DMS53 treated with DMSO at 0.1 percent for 48 hours (cell line): ENCODE measurements around the gene RYR2.
A peak's percentile ranks its signal among the peaks of the same experiment; 100 is the strongest.
"Not testable (repeated sequence)": the region's sequence is repeated elsewhere in the genome, so short reads cannot be mapped to it uniquely, and the experiment has no call there.

Source experiments
- DNase-seq: peaks from one replicate; lab custom pipeline; 2025; ENCODE audit not compliant: unreplicated experiment; lab: John Stamatoyannopoulos, UW

The RYR2 gene

DNA sequence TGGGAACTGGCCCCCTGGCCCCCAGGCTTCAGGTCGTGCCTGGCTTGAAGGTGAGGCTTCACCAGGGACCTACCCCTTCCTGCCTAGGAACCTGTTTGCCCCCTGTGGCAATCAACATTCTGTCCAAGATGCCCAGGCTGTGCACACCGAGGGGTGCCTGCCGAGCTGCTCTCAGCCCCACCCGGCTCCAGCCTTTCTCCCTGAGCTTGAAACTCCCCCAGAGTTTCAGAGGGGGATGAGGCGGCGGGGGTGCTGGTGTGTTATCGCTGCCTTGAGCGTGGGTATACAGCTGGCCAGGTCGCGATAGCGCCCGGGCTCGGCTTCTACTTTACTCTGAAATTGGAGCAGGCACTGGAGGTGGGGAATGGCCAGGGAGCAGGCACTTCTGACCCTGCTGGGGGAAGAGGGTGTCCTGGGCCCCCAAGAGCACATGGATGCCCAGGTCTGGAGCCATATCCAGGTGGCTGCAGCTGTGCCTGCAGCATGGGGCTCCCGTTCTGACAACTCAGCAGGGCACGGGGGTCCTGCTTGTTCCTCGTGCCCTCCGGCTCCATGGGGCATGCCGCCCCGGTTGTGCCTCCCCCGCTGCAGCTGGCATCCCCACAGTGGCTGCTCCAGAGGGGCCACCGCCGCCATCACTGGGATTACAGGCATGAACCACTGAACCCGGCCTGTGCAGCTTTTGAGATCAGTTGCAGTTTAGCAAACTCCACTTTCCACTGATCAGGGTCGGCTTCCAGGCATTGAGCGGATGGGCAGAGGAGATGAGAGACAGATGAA is 29.8 kb downstream of the RYR2 start:
- no peak for DNase-seq

DNA sequence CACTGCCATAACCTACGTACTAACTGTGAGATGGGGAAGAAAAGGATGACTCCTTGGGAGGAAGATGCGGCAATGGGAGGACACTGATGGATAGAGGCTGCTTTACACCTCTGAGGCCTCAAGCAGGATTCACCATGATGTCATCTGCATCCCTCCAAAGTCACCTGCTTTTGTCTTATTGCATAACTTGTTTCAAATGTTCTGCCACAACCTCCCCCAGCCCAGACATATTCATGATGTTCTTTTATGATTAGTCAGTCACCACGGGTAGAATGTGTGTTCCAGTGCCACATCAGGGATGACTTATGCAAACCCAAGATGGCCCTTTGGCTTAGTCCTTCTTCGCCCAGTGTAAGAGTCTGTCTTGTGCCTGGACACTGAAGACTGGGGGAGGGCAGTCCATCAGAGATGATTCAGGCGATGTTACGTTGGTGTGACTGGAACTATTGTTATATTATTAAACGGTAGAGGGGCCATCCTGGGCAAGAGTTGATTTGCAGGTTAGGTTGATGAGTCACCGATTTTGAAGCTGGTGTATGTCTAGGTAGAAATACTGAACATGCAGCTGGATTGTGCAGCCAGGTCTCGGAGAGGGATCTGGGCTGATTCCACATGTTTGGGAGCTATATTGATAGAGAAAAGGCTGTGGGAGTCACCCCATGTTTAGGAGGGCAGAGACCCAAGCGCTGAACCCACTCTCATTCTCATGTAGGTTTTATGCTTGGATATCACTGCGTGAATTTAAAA is 32.6 kb downstream of the RYR2 start:
- DNase-seq, result peak; percentile 71

- DNase-seq, result no peak
Observed at GRCh38 chr1:237084341-237085077, 42.5 kb downstream of the RYR2 start.

- no peak for DNase-seq
Observed at GRCh38 chr1:237091691-237092090, 49.7 kb downstream of the RYR2 start.

DNA sequence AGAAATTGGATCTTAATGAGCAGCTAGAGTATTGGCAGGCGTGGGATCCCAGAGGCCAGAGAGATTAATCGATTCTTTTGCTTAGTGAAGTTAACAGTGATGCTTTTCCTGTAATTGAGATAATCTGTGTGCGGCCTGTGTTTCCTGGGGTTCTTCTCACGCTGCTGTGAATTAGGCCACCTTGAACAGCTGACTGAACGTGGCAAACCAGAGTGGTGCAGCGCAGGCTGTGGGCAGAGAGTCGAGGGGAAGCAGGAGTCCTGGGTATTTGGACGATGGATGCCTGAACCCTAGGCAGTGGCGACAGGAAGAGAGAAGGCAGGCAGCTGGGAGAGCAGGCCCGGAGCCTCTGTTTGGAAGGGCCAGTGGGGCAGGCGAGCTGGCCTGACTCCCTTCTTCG is 51.7 kb downstream of the RYR2 start:
- DNase-seq, result no peak

DNA sequence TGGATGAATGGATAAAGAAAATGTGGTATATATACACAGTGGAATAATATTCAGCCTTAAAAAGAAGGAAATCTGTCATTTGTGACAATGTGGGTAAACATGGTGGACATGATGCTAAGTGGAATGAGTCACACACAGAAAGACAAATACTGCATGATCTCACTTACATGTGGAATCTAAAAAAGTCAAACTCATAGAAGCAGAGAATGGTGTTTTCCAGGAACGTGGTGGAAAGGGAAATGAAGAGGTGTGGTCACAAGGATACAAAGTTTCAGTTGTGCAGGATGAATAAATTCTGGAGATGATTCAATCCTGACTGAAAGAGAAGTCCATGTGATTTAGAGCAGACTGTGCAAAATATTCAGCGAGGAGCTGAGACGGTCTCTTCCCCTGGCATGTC is 56.6 kb downstream of the RYR2 start:
- peak; percentile 56 for DNase-seq

GRCh38 chr1:237103021-237103420 is 61.0 kb downstream of the RYR2 start:
- no peak for DNase-seq

GRCh38 chr1:237104096-237104495 is 62.1 kb downstream of the RYR2 start:
- DNase-seq, result no peak

- no peak for DNase-seq
Observed at GRCh38 chr1:237105826-237106225, 63.8 kb downstream of the RYR2 start.

- DNase-seq, result no peak
Observed at GRCh38 chr1:237108297-237109040, 66.5 kb downstream of the RYR2 start.

DNA sequence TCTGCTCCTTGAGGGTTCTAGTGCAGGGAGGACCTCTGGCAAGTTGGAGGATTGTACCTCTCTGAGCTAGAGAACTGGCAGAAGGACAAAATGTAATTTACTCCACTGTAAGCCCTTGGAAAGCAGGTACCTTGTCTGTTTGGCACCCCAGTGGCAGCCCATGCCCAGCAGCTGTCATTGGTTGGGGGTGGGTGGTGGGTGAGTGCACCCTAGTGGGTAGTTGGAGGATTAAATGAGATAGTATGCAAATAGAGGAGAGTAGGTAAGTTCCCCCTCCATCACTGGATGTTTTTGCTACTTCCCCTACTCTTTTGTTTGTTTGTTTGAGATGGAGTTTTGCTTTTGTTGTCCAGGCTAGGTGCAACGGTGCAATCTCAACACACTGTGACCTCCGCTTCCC is 69.8 kb downstream of the RYR2 start:
- no peak for DNase-seq

GRCh38 chr1:237112663-237113062 is 70.7 kb downstream of the RYR2 start:
- DNase-seq, result no peak

DNA sequence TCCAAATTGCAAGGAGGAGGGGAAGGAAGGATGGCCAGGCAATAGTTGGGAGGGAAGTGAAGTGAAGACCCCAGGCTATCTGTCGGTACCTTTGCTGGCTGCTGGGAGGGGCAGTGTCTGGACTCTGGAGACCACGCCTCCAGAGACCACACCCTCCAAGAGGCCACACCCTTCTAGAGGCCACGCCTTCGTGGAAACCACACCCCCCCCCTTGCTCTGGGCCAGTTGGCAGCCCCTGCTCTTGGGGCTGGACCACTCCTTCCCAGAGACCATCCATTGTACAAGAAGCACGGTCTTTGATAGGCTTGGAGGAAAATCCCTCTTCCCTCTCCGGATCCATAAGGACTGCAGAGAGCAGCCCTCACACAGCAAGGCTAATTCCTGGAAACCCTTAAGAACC is 73.1 kb downstream of the RYR2 start:
- no peak for DNase-seq

DNA sequence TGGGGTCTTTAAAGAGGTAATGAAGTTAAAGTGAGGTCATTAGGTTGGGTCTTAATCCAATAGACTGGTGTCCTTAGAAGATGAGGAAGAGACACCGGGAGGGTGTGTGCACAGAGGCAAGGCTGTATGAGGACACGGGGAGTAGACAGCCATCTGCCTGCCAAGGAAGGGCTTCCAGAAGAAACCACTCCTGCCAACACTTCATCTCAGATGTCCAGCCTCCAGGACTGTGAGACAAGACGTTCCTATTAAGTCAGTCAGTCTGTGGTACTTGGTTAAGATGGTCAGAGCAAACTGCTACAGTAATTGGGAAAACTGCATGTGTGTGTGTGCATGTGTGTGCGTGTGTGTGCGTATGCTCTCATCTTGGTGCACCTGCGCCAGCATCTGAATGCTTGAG is 77.1 kb downstream of the RYR2 start:
- DNase-seq, result no peak

GRCh38 chr1:237120683-237121082 is 78.7 kb downstream of the RYR2 start:
- no peak for DNase-seq

GRCh38 chr1:237124856-237125462 is 83.0 kb downstream of the RYR2 start:
- peak; percentile 39 for DNase-seq

DNA sequence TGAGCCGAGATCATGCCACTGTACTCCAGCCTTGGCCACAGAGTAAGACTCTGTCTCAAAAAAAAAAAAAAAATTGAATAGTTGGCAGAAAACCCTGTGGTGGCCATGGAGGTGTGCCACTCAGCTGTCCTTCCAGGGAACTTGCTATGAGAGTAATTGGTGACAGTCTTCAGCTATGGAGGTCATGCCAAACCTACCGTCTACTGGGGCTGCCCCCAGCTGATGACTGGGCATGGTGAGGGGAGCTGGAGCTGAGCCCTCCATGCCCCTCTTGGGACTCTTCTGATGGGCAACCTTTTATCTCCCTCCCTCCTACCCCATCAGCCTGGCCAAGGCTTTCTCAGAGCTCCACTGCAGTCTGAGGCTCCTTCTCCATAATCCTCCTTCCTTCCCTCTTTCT is 84.2 kb downstream of the RYR2 start:
- no peak for DNase-seq

DNA sequence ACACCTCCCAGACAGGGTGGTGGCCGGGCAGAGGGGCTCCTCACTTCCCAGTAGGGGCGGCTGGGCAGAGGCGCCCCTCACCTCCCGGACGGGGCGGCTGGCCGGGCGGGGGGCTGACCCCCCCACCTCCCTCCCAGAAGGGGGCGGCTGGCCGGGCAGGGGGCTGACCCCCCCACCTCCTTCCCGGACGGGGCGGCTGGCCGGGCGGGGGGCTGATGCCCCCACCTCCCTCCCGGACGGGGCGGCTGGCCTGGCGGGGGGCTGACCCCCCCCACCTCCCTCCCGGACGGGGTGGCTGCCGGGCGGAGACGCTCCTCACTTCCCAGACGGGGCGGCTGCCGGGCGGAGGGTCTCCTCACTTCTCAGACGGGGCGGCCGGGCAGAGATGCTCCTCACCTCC is 85.3 kb downstream of the RYR2 start:
- not testable (repeated sequence) for DNase-seq

DNA sequence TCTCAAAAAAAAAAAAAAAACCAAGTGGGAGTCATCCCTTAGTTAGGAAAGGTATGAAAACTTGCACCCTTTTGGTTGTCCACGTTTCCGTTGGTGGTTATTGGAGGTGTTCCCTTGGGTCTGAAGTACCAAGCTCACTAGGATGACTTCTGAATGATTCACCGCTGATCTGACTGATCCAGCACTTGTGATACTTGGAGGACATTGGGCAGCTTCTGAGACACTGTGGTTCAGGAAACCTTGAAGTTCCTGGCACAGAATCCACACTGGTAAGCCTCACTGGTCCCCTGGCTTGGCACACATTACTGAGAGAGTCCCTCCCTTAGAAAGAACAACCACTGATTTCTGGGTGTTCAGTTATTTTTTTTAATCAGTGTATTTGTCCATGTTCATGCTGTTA is 91.9 kb downstream of the RYR2 start:
- no peak for DNase-seq

- no peak for DNase-seq
Observed at GRCh38 chr1:237134929-237135328, 92.9 kb downstream of the RYR2 start.

GRCh38 chr1:237138551-237138950 is 96.6 kb downstream of the RYR2 start:
- no peak for DNase-seq
